K562 (cell line): ENCODE results near the gene MYLK4. TPM values are rescaled to one million over a fixed set of nuclear protein-coding genes. Genes with fewer than 3 reads are reported as not detected.

ENCODE experiments used
- ATAC-seq: fragments of 200-7000 bp; cut with Tn5 transposase; 3 replicates; pipeline ENCODE4 v1.9.1; 2020; ENCODE audit warnings: moderate library complexity
- BruUV-seq: library from RNA; stranded (reverse); fragments of 400-500 nt; replicated peaks from 2 replicates; lab custom pipeline; 2021; lab: Mats Ljungman, UMichigan
- CTCF ChIA-PET: fragments of 300-600 bp; formaldehyde crosslinking; extraction: SDS; loops from one replicate; lab custom pipeline; 2021; ENCODE audit warnings: low intra/inter-chr PET ratio; lab: Yijun Ruan, JAX
- POLR2A ChIA-PET: fragments of 300-600, 350-650 bp; sonication (Branson Sonifier 250); formaldehyde crosslinking; extraction: SDS; loops from one replicate; lab custom pipeline; 2021; ENCODE audit warnings: antibody characterized with exemption, inconsistent platforms; lab: Yijun Ruan, JAX
- DNase-seq, 4 experiments: peaks; one replicate each; pipeline versions ENCODE4 v3.0.0 to v3.0.0-alpha.2; 2011 to 2018; ENCODE audit warnings: low spot score in 3 of 4, mixed read lengths in 3 of 4; ENCODE audit errors: extremely low read depth in 1 of 4
- FAIRE-seq: peaks from 2 replicates; lab custom pipeline; 2011; peaks lifted over from hg19 to GRCh38; lab: Jason Lieb, UNC
- H2AFZ ChIP-seq: 2 replicates; pipeline ENCODE4 v1.6.0; 2011; ENCODE audit warnings: low read depth, low read length, control low read depth, inconsistent platforms
- H3K27ac ChIP-seq: fragments of 200-600 bp; 3 replicates; pipeline ENCODE4 v1.8.0; 2011; ENCODE audit warnings: low read depth, mild to moderate bottlenecking, control low read depth, inconsistent platforms, low read length, moderate library complexity, mixed read lengths; ENCODE audit errors: extremely low read depth
- H3K27me3 ChIP-seq, 2 experiments: fragments of 300-600 bp in 1 of 2; 2 replicates in 1 of 2; 3 replicates in 1 of 2; pipeline versions ENCODE4 v1.6.0 to v1.8.0; 2011; ENCODE audit warnings: inconsistent platforms in 2 of 2, low read length in 2 of 2, mild to moderate bottlenecking in 1 of 2, mixed read lengths in 1 of 2, moderate library complexity in 1 of 2; ENCODE audit not compliant: control insufficient read depth in 2 of 2, insufficient read depth in 2 of 2
- H3K36me3 ChIP-seq: fragments of 300-600 bp; 3 replicates; pipeline ENCODE4 v1.8.0; 2011; ENCODE audit warnings: mild to moderate bottlenecking, low read length, inconsistent platforms; ENCODE audit not compliant: control insufficient read depth, insufficient read depth
- H3K4me1 ChIP-seq, 2 experiments: fragments of 200-600 bp in 1 of 2; replicated peaks in 1 of 2; 2 replicates in 1 of 2; 3 replicates in 1 of 2; pipeline versions ENCODE4 v1.5.1 to v1.8.0; 2011; ENCODE audit warnings: inconsistent platforms in 2 of 2, low read length in 2 of 2, mild to moderate bottlenecking in 1 of 2, mixed read lengths in 1 of 2, moderate library complexity in 1 of 2; ENCODE audit not compliant: control insufficient read depth in 2 of 2, insufficient read depth in 2 of 2
- H3K4me2 ChIP-seq: 2 replicates; pipeline ENCODE4 v1.6.1; 2011; ENCODE audit warnings: low read length, control low read depth, inconsistent platforms, mixed read lengths; ENCODE audit not compliant: insufficient read depth
- H3K4me3 ChIP-seq: fragments of 200-600 bp; sonication (generic), shearing (Covaris generic); 2 replicates; pipeline ENCODE4 v1.5.1; 2016; ENCODE audit warnings: control low read depth, inconsistent platforms
- H3K79me2 ChIP-seq: fragments of 200-600 bp; 3 replicates; pipeline ENCODE4 v1.8.0; 2011; ENCODE audit warnings: low read length, inconsistent platforms; ENCODE audit not compliant: control insufficient read depth, insufficient read depth
- H3K9ac ChIP-seq, 2 experiments: 2 replicates each; pipeline versions ENCODE4 v1.6.0 to v1.6.1; 2011; ENCODE audit warnings: low read depth in 2 of 2, low read length in 2 of 2, control low read depth in 1 of 2, inconsistent platforms in 1 of 2, mild to moderate bottlenecking in 1 of 2, mixed read lengths in 1 of 2; ENCODE audit not compliant: insufficient read depth in 1 of 2
- H3K9me1 ChIP-seq: one replicate; pipeline ENCODE4 v1.6.0; 2011; ENCODE audit warnings: inconsistent platforms, mild to moderate bottlenecking, low read length, moderate library complexity; ENCODE audit not compliant: control insufficient read depth, insufficient read depth
- H3K9me3 ChIP-seq: replicated peaks from 2 replicates; pipeline ENCODE4 v1.5.1; 2011; ENCODE audit warnings: low read depth, low read length, inconsistent platforms; ENCODE audit not compliant: control insufficient read depth, insufficient read depth
- H4K20me1 ChIP-seq: replicated peaks from 2 replicates; pipeline ENCODE4 v1.6.1; 2011; ENCODE audit warnings: low read length, inconsistent platforms, mixed read lengths; ENCODE audit not compliant: control insufficient read depth, insufficient read depth
- ARHGAP35 ChIP-seq: fragments of 450-650 bp; IDR thresholded peaks from 2 replicates; pipeline ENCODE4 v1.6.1; 2018; ENCODE audit not compliant: partially characterized antibody
- DACH1 ChIP-seq: fragments of 450-650 bp; IDR thresholded peaks from 2 replicates; pipeline ENCODE4 v1.6.1; 2018; ENCODE audit not compliant: partially characterized antibody
- FOXA1 ChIP-seq: fragments of 450-650 bp; IDR thresholded peaks from 2 replicates; pipeline ENCODE4 v1.6.1; 2016; ENCODE audit warnings: mild to moderate bottlenecking, borderline replicate concordance
- FOXM1 ChIP-seq, 2 experiments: fragments of 450-650 bp in 1 of 2; sonication (generic) in 1 of 2; formaldehyde crosslinking in 1 of 2; IDR thresholded peaks; 2 replicates each; pipeline versions ENCODE4 v1.6.1 to v1.9.0; 2017 to 2022; ENCODE audit warnings: low read depth in 2 of 2, mild to moderate bottlenecking in 2 of 2, missing genetic modification reagents in 1 of 2, moderate library complexity in 1 of 2
- L3MBTL2 ChIP-seq: fragments of 450-650 bp; IDR thresholded peaks from 2 replicates; pipeline ENCODE4 v1.6.1; 2016; ENCODE audit warnings: mild to moderate bottlenecking, moderate library complexity
- PHF8 ChIP-seq: fragments of 200-600 bp; sonication (generic); IDR thresholded peaks from 2 replicates; pipeline ENCODE4 v1.6.1; 2012; ENCODE audit warnings: mixed run types, mild to moderate bottlenecking, inconsistent platforms, low read length, moderate library complexity, borderline replicate concordance
- SIN3B ChIP-seq: fragments of 450-650 bp; IDR thresholded peaks from 2 replicates; pipeline ENCODE4 v1.6.1; 2017; ENCODE audit warnings: low read depth, mild to moderate bottlenecking, moderate library complexity
- TAF9B ChIP-seq: fragments of 450-650 bp; IDR thresholded peaks from 2 replicates; pipeline ENCODE4 v1.6.1; 2018; ENCODE audit warnings: mild to moderate bottlenecking; ENCODE audit not compliant: partially characterized antibody
- ZNF212 ChIP-seq: fragments of 450-650 bp; formaldehyde crosslinking; IDR thresholded peaks from 2 replicates; pipeline ENCODE4 v1.4.0; 2020; ENCODE audit warnings: mild to moderate bottlenecking
- ZNF232 ChIP-seq: sonication (generic); formaldehyde crosslinking; IDR thresholded peaks from 2 replicates; pipeline ENCODE4 v1.8.0; 2022; ENCODE audit warnings: mild to moderate bottlenecking, missing genetic modification reagents
- ZNF668 ChIP-seq: fragments of 250-450 bp; sonication (Bioruptor Pico); IDR thresholded peaks from 2 replicates; pipeline ENCODE4 v1.8.0; 2022; ENCODE audit warnings: mild to moderate bottlenecking, inconsistent platforms
- WGBS: fragments of 100-300 bp; shearing (Covaris generic); methylation state at CpG from one replicate; pipeline ENCODE4 v1.1.6; 2016; ENCODE audit warnings: low coverage, mixed read lengths; ENCODE audit not compliant: insufficient coverage; ENCODE audit errors: missing lambda C conversion rate; 5-methylcytosine and 5-hydroxymethylcytosine counted together
- in situ Hi-C: fragments of 300-500 bp; cut with MboI; formaldehyde crosslinking; loops from 4 replicates; pipeline ENCODE4 v1.15.0; 2018; ENCODE audit warnings: inconsistent platforms, mixed read lengths
- intact Hi-C: fragments of 100-400 bp; cut with micrococcal nuclease; formaldehyde crosslinking; loops from 2 replicates; pipeline ENCODE4 v1.14.2; 2022
- polyA plus RNA-seq, 8 experiments: library from polyadenylated mRNA; depleted of rRNA in 4 of 8; stranded (reverse) in 5 of 8; unstranded in 3 of 8; fragments of >200 nt; fragmentation: Nextera tagmentation in 2 of 8; fragmentation: Illumina TruSeq in 1 of 8; extraction: Ambion mirVana in 2 of 8; extraction: Trizol in 1 of 8; gene quantifications; 2 replicates each; pipeline versions ENCODE4 v1.2.1 to v1.2.3, GENCODE V29; 2011 to 2014; ENCODE audit warnings: inconsistent platforms in 1 of 8, missing spikeins in 1 of 8
- total RNA-seq, 7 experiments: library from RNA; depleted of rRNA in 6 of 7; stranded (reverse); fragments of >200 nt in 6 of 7; fragmentation: Illumina TruSeq in 2 of 7; extraction: Trizol in 2 of 7; gene quantifications; 2 replicates each; pipeline versions ENCODE4 v1.2.1 to v1.2.3, GENCODE V29; 2011 to 2021; ENCODE audit warnings: low replicate concordance in 1 of 7
- TF ChIP-seq, protein P1 (sequence below): fragments of 200-800 bp; sonication (Bioruptor generic); IDR thresholded peaks from 2 replicates; pipeline ENCODE4 v1.6.1; 2017; ENCODE audit warnings: missing genetic modification characterization, missing compliant biosample characterization
- TF ChIP-seq, protein P2 (sequence below), 3 experiments: fragments of 200-800 bp in 1 of 3; sonication (Bioruptor generic) in 1 of 3; sonication (generic) in 1 of 3; formaldehyde crosslinking in 1 of 3; IDR thresholded peaks; 2 replicates each; pipeline versions ENCODE4 v1.6.1 to v1.8.0; 2016 to 2022; ENCODE audit warnings: mild to moderate bottlenecking in 2 of 3, missing compliant biosample characterization in 2 of 3, missing genetic modification characterization in 2 of 3, missing genetic modification reagents in 1 of 3

The MYLK4 gene
- total and polyA plus RNA-seq, 9 of the 15 experiments (the other 6 are each of a cell fraction or from before 2014, with no cell fraction given), result 0.01 to 0.15 (median 0.06) TPM

DNA sequence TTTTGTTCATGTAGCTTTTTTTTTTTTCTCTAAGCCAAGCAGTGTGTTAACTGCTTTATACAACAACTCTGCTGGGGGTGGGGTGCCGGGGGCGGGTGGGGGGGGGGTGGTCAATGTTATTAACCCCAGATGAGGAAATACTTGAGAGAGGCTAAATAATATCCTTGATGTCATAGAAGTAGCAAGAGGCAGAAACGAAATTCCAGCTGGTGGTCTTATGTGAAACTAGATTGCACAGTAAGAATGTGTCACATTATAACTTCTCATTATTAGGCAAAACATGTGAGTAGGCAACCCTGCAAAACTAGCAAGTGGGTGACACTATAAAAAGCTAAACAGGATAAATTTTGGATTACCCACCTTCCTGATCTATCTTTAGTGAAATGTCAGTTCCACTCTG, 12.8 kb downstream of the MYLK4 start:
- Histone ChIP-seq H2AFZ (peak overlapping the region; percentile 70), H3K27me3 (no peaks in the 10 kb centered on the region), H3K79me2 (no peaks in the 10 kb centered on the region), H3K27ac (no peak overlapping the region), H3K36me3 (no peaks in the 10 kb centered on the region), H3K9ac (no peak overlapping the region), H4K20me1 (no peaks in the 10 kb centered on the region), H3K4me1 (peaks cover 9 to 37% of the 10 kb centered on the region in 2 experiments; a peak in 4 of 5 replicates), H3K4me3 (no peak overlapping the region), H3K9me3 (no peaks in the 10 kb centered on the region), H3K4me2 (no peak overlapping the region), H3K9me1 (peaks cover 3% of the 10 kb centered on the region)
- in situ Hi-C loops, result no loop called here
- FAIRE-seq (no peak), DNase-seq (no peak), ATAC-seq (no peak)
- intact Hi-C loops, result loop anchor here (1.0 to 10.0 kb wide), 9 partner anchors 12 to 987 kb away; partner anchors contain the start of gene MYLK4
- 10% methylated on average over 2 of the region's 3 CpGs for WGBS
- CTCF ChIA-PET, result interaction anchor here (1.0 to 1.7 kb wide), 4 partner anchors 12 to 214 kb away, joined by 3 to 8 read pairs (median 6); partner anchors contain the start of gene MYLK4
- POLR2A ChIA-PET, result interaction anchor here (0.8 to 1.4 kb wide), 7 partner anchors 13 to 326 kb away, joined by 3 to 14 read pairs (median 4); partner anchors contain the start of genes MYLK4, SERPINB9 and WRNIP1
- BruUV-seq, result no TSS peak
- TF ChIP-seq DACH1 (no peak), PHF8 (no peak), ZNF212 (CRISPR knock-in tag) (no peak), TAF9B (no peak), ZNF668 (CRISPR knock-in tag) (no peak), L3MBTL2 (no peak), FOXM1 (IDR thresholded peaks at IDR 0.05; ENCODE audit: low read depth) (no peak), FOXM1 (CRISPR knock-in tag; IDR thresholded peaks at IDR 0.05; ENCODE audit: low read depth) (no peak), SIN3B (no peak), ARHGAP35 (no peak), FOXA1 (no peak), ZNF232 (no peak)
- TF ChIP-seq, protein P1, sequence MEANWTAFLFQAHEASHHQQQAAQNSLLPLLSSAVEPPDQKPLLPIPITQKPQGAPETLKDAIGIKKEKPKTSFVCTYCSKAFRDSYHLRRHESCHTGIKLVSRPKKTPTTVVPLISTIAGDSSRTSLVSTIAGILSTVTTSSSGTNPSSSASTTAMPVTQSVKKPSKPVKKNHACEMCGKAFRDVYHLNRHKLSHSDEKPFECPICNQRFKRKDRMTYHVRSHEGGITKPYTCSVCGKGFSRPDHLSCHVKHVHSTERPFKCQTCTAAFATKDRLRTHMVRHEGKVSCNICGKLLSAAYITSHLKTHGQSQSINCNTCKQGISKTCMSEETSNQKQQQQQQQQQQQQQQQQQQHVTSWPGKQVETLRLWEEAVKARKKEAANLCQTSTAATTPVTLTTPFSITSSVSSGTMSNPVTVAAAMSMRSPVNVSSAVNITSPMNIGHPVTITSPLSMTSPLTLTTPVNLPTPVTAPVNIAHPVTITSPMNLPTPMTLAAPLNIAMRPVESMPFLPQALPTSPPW, result peak; percentile 58
- TF ChIP-seq, protein P2, sequence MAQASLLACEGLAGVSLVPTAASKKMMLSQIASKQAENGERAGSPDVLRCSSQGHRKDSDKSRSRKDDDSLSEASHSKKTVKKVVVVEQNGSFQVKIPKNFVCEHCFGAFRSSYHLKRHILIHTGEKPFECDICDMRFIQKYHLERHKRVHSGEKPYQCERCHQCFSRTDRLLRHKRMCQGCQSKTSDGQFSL (CRISPR knock-in tag; IDR thresholded peaks at IDR 0.05), result no peak
- TF ChIP-seq, protein P2 (tag; IDR thresholded peaks at IDR 0.05), result peak in 1 of 2 experiments; percentile 81; a peak in 2 of 4 replicates
